Measurements from ENCODE around the gene RHOU.

RHOU gene

GRCh38 chr1:228758447-228758846 is 23.2 kb downstream of the RHOU start:
- TF ChIP-seq CTCF (IDR thresholded peaks at IDR 0.05; ENCODE audit: extremely low read depth, missing control alignments) = no peak
- no peak for DNase-seq (ENCODE audit: low spot score)

GRCh38 chr1:228760979-228761378 is 25.7 kb downstream of the RHOU start:
- DNase-seq (ENCODE audit: low spot score) = no peak
- TF ChIP-seq CTCF (IDR thresholded peaks at IDR 0.05; ENCODE audit: extremely low read depth, missing control alignments) = no peak

GRCh38 chr1:228763561-228763960 is 28.3 kb downstream of the RHOU start:
- no peak for DNase-seq (ENCODE audit: low spot score)
- no peak for TF ChIP-seq CTCF (IDR thresholded peaks at IDR 0.05; ENCODE audit: extremely low read depth, missing control alignments)

- DNase-seq (ENCODE audit: low spot score) = no peak
- TF ChIP-seq CTCF (IDR thresholded peaks at IDR 0.05; ENCODE audit: extremely low read depth, missing control alignments) = no peak
Observed at GRCh38 chr1:228765168-228765946, 30.1 kb downstream of the RHOU start.

- no peak for TF ChIP-seq CTCF (IDR thresholded peaks at IDR 0.05; ENCODE audit: extremely low read depth, missing control alignments)
- DNase-seq (ENCODE audit: low spot score) = no peak
Observed at GRCh38 chr1:228766788-228767187, 31.5 kb downstream of the RHOU start.

GRCh38 chr1:228767636-228768354 is 32.5 kb downstream of the RHOU start:
- no peak for TF ChIP-seq CTCF (IDR thresholded peaks at IDR 0.05; ENCODE audit: extremely low read depth, missing control alignments)
- no peak for DNase-seq (ENCODE audit: low spot score)

GRCh38 chr1:228768355-228769000 is 33.2 kb downstream of the RHOU start:
- no peak for DNase-seq (ENCODE audit: low spot score)
- TF ChIP-seq CTCF (IDR thresholded peaks at IDR 0.05; ENCODE audit: extremely low read depth, missing control alignments) = no peak
